ENCODE measurements around the gene FLVCR2. TPM values are rescaled to one million over a fixed set of nuclear protein-coding genes. Genes with fewer than 3 reads are reported as not detected.

Gene FLVCR2
- total RNA-seq, 1 experiment from 2014 or later = 6.6 TPM

- DNase-seq (ENCODE audit: low spot score) (no peak), ATAC-seq (no peak)
- no peaks in the 10 kb centered on the region for H3K27me3 Mint-ChIP-seq (ENCODE audit: low read depth)
- ChIA-PET CTCF (interaction anchor here (0.6 to 0.9 kb wide), 2 partner anchors 107 to 686 kb away, joined by 3 read pairs; no protein-coding TSS in a partner anchor), POLR2A (interaction anchor here (0.7 kb wide), 1 partner anchor 164 kb away, joined by 4 read pairs; no protein-coding TSS in a partner anchor)
- no peak overlapping the region for H3K4me3 Mint-ChIP-seq
- no peak for TF ChIP-seq GRHL2 (CRISPR knock-in tag; IDR thresholded peaks at IDR 0.05; ENCODE audit: insufficient replicate concordance, severe bottlenecking)
- no peak for TF ChIP-seq ATF2 (CRISPR knock-in tag; IDR thresholded peaks at IDR 0.05; ENCODE audit: borderline replicate concordance, low read depth)
- no peak for TF ChIP-seq ATF6 (CRISPR knock-in tag; IDR thresholded peaks at IDR 0.05)
- TF ChIP-seq TEAD4 (CRISPR knock-in tag; IDR thresholded peaks at IDR 0.05) = no peak
- no peak for TF ChIP-seq ZMAT4 (CRISPR knock-in tag; IDR thresholded peaks at IDR 0.05)
- TF ChIP-seq ZSCAN18 (CRISPR knock-in tag; IDR thresholded peaks at IDR 0.05) = no peak
- no peak for TF ChIP-seq MAX (CRISPR knock-in tag; IDR thresholded peaks at IDR 0.05)
- no peak for TF ChIP-seq GABPB1 (CRISPR knock-in tag; IDR thresholded peaks at IDR 0.05)
- TF ChIP-seq ZNF425 (CRISPR knock-in tag; conservative IDR thresholded peaks at IDR 0.05) = no peak
- TF ChIP-seq ZNF423 (CRISPR knock-in tag; IDR thresholded peaks at IDR 0.05) = no peak
- no peak for TF ChIP-seq PREB (CRISPR knock-in tag; IDR thresholded peaks at IDR 0.05; ENCODE audit: borderline replicate concordance)
- peaks cover 30% of the 10 kb centered on the region for H3K36me3 Mint-ChIP-seq
- H3K4me1 Mint-ChIP-seq = peaks cover 4% of the 10 kb centered on the region; the same call in 1 of the 2 replicates
- H3K27ac Mint-ChIP-seq = no peak overlapping the region
- H3K9me3 Mint-ChIP-seq = no peaks in the 10 kb centered on the region
Observed at GRCh38 chr14:75667099-75667765, 88.8 kb downstream of the FLVCR2 start.

GRCh38 chr14:75672605-75673192 is 94.3 kb downstream of the FLVCR2 start:
- DNase-seq (ENCODE audit: low spot score) (no peak), ATAC-seq (no peak)
- POLR2A ChIA-PET = interaction anchor here (0.6 kb wide), 1 partner anchor 12 kb away, joined by 3 read pairs; the partner anchor contains the start of gene TTLL5
- Mint-ChIP-seq H3K4me1 (no peaks in the 10 kb centered on the region), H3K27me3 (ENCODE audit: low read depth) (no peaks in the 10 kb centered on the region), H3K36me3 (peaks cover 28% of the 10 kb centered on the region), H3K9me3 (no peaks in the 10 kb centered on the region), H3K4me3 (no peak overlapping the region), H3K27ac (no peak overlapping the region)
- CTCF ChIA-PET = interaction anchor here (1.1 kb wide), 2 partner anchors 19 to 36 kb away, joined by 3 to 6 read pairs; no protein-coding TSS in a partner anchor
- TF ChIP-seq ZNF396 (CRISPR knock-in tag; IDR thresholded peaks at IDR 0.05; ENCODE audit: borderline replicate concordance) = no peak
- no peak for TF ChIP-seq FOXJ3 (CRISPR knock-in tag; IDR thresholded peaks at IDR 0.05; ENCODE audit: borderline replicate concordance)
- no peak for TF ChIP-seq NR1H2 (CRISPR knock-in tag; IDR thresholded peaks at IDR 0.05)
- no peak for TF ChIP-seq NFATC4 (CRISPR knock-in tag; IDR thresholded peaks at IDR 0.05)
- no peak for TF ChIP-seq ZSCAN18 (CRISPR knock-in tag; IDR thresholded peaks at IDR 0.05)
